Measurements from ENCODE around the gene GDPD3. TPM values are rescaled to one million over a fixed set of nuclear protein-coding genes. Genes with fewer than 3 reads are reported as not detected.

GDPD3 gene
- total and polyA plus RNA-seq, 12 donors: 0.78 to 17.6 (median 2.8) TPM; not detected in 1

- Histone ChIP-seq H3K27me3 (no peaks in the 10 kb centered on the region), H3K4me1 (replicated peaks in 1 of 2) (peaks cover 0 to 20% of the 10 kb centered on the region in 2 donors), H3K36me3 (replicated peaks in 1 of 2) (peaks cover 0 to 34% of the 10 kb centered on the region in 2 donors), H3K27ac (peak overlapping the region in 1 of 5 donors; percentile 75), H3K4me3 (no peak overlapping the region), H3K9me3 (replicated peaks in 1 of 3) (no peaks in the 10 kb centered on the region)
- 82 to 92% (median 85%) methylated on average over 18 to 27 of the region's 27 CpGs for WGBS, 4 donors
- no peak for DNase-seq
- intact Hi-C loops (cut with DNase I): no loop called here
- TF ChIP-seq, protein P1, sequence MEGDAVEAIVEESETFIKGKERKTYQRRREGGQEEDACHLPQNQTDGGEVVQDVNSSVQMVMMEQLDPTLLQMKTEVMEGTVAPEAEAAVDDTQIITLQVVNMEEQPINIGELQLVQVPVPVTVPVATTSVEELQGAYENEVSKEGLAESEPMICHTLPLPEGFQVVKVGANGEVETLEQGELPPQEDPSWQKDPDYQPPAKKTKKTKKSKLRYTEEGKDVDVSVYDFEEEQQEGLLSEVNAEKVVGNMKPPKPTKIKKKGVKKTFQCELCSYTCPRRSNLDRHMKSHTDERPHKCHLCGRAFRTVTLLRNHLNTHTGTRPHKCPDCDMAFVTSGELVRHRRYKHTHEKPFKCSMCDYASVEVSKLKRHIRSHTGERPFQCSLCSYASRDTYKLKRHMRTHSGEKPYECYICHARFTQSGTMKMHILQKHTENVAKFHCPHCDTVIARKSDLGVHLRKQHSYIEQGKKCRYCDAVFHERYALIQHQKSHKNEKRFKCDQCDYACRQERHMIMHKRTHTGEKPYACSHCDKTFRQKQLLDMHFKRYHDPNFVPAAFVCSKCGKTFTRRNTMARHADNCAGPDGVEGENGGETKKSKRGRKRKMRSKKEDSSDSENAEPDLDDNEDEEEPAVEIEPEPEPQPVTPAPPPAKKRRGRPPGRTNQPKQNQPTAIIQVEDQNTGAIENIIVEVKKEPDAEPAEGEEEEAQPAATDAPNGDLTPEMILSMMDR (IDR thresholded peaks at IDR 0.05): no peak
Observed at GRCh38 chr16:30086291-30087140, 26.8 kb downstream of the GDPD3 start.

DNA sequence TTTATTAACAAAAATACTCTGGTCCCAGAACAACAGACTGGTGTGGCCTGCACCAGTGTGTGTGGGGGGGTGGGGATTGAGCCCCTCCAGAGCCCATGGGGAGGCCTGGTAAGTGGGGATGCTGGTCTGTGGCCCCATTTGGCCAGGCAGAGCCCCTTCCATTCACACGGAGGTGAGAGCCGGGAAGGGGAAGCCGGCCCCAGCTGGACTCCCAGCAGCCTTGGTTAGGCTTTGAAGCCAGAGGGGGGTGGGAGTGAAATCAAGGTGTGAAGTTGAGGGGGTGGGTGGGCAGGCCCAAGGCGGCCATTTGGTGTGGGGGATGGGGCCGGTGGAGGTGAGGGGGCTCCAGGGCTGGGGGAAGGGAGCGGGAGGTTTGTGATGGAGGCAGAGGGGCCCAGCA lies 27.5 kb downstream of the GDPD3 start:
- Histone ChIP-seq H3K9me3 (replicated peaks in 1 of 3) (no peaks in the 10 kb centered on the region), H3K4me3 (no peak overlapping the region), H3K4me1 (replicated peaks in 1 of 2) (peaks cover 0 to 13% of the 10 kb centered on the region in 2 donors), H3K27me3 (no peaks in the 10 kb centered on the region), H3K36me3 (replicated peaks in 1 of 2) (peaks cover 0 to 41% of the 10 kb centered on the region in 2 donors), H3K27ac (peak overlapping the region; percentile 40 to 75 (median 67))
- intact Hi-C loops (cut with DNase I): no loop called here
- WGBS, 4 donors: 73 to 86% (median 73%) methylated on average over 3 to 6 of the region's 6 CpGs
- TF ChIP-seq, protein P1 (IDR thresholded peaks at IDR 0.05): no peak
- TF ChIP-seq POLR2A (IDR thresholded peaks at IDR 0.05): no peak
- no peak for DNase-seq

DNA sequence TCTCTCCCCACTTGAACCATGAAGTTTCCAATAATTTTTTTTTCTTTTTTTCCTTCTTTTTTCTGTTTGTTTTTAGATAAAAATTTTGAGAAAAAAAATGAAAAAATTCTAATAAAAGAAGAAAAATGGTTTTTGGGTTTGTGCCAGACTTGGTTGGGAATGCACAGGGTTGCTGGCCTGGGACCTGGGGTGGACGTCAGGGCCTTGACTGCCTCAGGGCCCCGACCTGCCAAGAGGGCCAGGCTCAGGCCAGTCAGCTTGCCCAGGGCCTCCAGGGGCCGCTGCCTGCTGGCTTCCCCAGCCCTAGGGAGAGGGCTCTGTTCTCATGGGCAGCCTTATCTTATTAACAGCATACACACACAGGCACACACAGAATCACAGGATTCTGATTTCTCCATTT lies 28.1 kb downstream of the GDPD3 start:
- peaks cover 0 to 47% of the 10 kb centered on the region in 2 donors for H3K36me3 ChIP-seq (replicated peaks in 1 of 2)
- H3K27me3 ChIP-seq: no peaks in the 10 kb centered on the region
- no peak overlapping the region for H3K4me3 ChIP-seq
- H3K27ac ChIP-seq: peak overlapping the region; percentile 40 to 83 (median 67)
- WGBS, 4 donors: 21 to 38% (median 31%) methylated on average over 3 of the region's 3 CpGs
- intact Hi-C loops (cut with DNase I): no loop called here
- no peaks in the 10 kb centered on the region for H3K9me3 ChIP-seq (replicated peaks in 1 of 3)
- DNase-seq: peak in 6 of 7 donors; percentile 57 to 92 (median 82)
- peaks cover 0 to 13% of the 10 kb centered on the region in 2 donors for H3K4me1 ChIP-seq (replicated peaks in 1 of 2)
- TF ChIP-seq, protein P1 (IDR thresholded peaks at IDR 0.05): peak in 2 of 6 experiments; percentile 12 to 32
- no peak for TF ChIP-seq POLR2A (IDR thresholded peaks at IDR 0.05)

GRCh38 chr16:30084816-30085159 lies 28.5 kb downstream of the GDPD3 start:
- H3K27me3 ChIP-seq: no peaks in the 10 kb centered on the region
- DNase-seq: peak in 2 of 7 donors; percentile 50 to 72
- H3K4me3 ChIP-seq: no peak overlapping the region
- WGBS, 4 donors: 27 to 62% (median 49%) methylated on average over 2 to 17 of the region's 17 CpGs
- H3K4me1 ChIP-seq (replicated peaks in 1 of 2): peaks cover under 1 to 13% of the 10 kb centered on the region in 2 donors
- intact Hi-C loops (cut with DNase I): no loop called here
- TF ChIP-seq, protein P1 (IDR thresholded peaks at IDR 0.05): no peak
- no peak for TF ChIP-seq POLR2A (IDR thresholded peaks at IDR 0.05)
- peak overlapping the region in 3 of 5 donors; percentile 43 to 83 (median 73) for H3K27ac ChIP-seq
- peaks cover 0 to 47% of the 10 kb centered on the region in 2 donors for H3K36me3 ChIP-seq (replicated peaks in 1 of 2)
- no peaks in the 10 kb centered on the region for H3K9me3 ChIP-seq (replicated peaks in 1 of 3)

Data from adrenal gland (tissue), 12 donors.